Epithelial cell of esophagus (primary cell): ENCODE results near the gene EPHA8.

ENCODE experiments used
- DNase-seq: peaks from one replicate; pipeline ENCODE4 v3.0.0; 2010; ENCODE audit warnings: low read depth
- H3K4me3 ChIP-seq: 2 replicates; pipeline ENCODE4 v1.5.1; 2011; ENCODE audit warnings: mild to moderate bottlenecking, low read length, control low read depth
- CTCF ChIP-seq: IDR thresholded peaks from 2 replicates; pipeline ENCODE4 v1.5.1; 2011; ENCODE audit warnings: low read depth, mild to moderate bottlenecking, low read length, control low read depth, inconsistent platforms; ENCODE audit not compliant: insufficient read depth; ENCODE audit errors: missing control alignments

The EPHA8 gene

DNA sequence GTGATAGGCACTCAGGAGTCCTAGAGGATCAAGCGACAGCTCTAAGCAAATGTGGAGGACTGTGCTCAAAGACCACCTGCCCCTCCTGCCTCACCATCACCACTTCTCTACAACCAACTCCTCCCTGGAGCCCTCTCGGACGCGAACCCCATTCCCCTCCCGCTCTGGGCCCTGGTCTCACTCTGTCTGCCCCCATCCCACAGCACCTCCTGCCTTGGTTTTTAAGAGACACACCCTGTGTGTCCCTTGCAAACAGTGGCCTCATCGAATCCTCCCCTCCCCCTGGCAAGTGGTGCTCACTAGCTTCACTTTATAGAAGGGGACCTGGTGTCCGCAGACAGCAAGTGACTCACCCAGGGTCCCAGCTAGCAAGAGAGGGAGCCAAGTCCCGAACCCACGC is 28.8 kb downstream of the EPHA8 start:
- no peak overlapping the region for H3K4me3 ChIP-seq
- TF ChIP-seq CTCF: no peak
- DNase-seq: no peak

GRCh38 chr1:22592919-22593790 is 29.9 kb downstream of the EPHA8 start:
- H3K4me3 ChIP-seq: no peak overlapping the region
- DNase-seq: peak; percentile 19
- TF ChIP-seq CTCF: no peak

GRCh38 chr1:22594396-22594795 is 31.1 kb downstream of the EPHA8 start:
- DNase-seq: no peak
- TF ChIP-seq CTCF: no peak
- no peak overlapping the region for H3K4me3 ChIP-seq

DNA sequence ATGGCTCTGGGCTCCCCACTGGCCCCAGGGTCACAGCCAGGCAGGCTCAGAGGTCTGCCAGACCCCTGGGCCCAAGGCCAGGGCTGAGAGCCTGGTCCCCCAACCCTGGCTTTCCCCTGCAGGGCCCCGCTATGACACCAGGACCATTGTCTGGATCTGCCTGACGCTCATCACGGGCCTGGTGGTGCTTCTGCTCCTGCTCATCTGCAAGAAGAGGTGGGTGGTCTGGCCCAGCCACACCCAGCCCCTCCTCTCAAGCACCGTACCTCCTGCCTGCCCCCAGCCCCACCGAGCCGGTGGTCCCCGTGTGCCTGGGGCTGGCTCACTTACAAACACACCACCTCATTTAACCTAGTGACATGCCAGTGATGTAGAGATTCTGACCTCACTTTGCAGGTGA is 31.8 kb downstream of the EPHA8 start:
- no peak overlapping the region for H3K4me3 ChIP-seq
- DNase-seq: no peak
- TF ChIP-seq CTCF: no peak

GRCh38 chr1:22597301-22597965 is 34.1 kb downstream of the EPHA8 start:
- no peak for DNase-seq
- H3K4me3 ChIP-seq: no peak overlapping the region
- TF ChIP-seq CTCF: no peak

GRCh38 chr1:22597996-22598395 is 34.7 kb downstream of the EPHA8 start:
- no peak for DNase-seq
- no peak overlapping the region for H3K4me3 ChIP-seq
- TF ChIP-seq CTCF: no peak
